HCT116 (cell line): ENCODE results near the gene CADPS. TPM values are rescaled to one million over a fixed set of nuclear protein-coding genes. Genes with fewer than 3 reads are reported as not detected.

Experiments
- ATAC-seq: fragments of 200-7000 bp; cut with Tn5 transposase; 2 replicates; pipeline ENCODE4 v1.9.1; 2020; ENCODE audit warnings: mild to moderate bottlenecking, moderate library complexity
- BruUV-seq: library from RNA; stranded (reverse); fragments of 400-500 nt; replicated peaks from 2 replicates; lab custom pipeline; 2021; lab: Mats Ljungman, UMichigan
- CTCF ChIA-PET: fragments of 300-600 bp; sonication (Branson Sonifier 250); formaldehyde crosslinking; loops from one replicate; lab custom pipeline; 2021; ENCODE audit warnings: antibody characterized with exemption; lab: Charles Lee
- POLR2A ChIA-PET: fragments of 300-600, 350-600 bp; sonication (Branson Sonifier 250); formaldehyde crosslinking; loops from one replicate; lab custom pipeline; 2021; ENCODE audit warnings: antibody characterized with exemption; lab: Charles Lee
- RAD21 ChIA-PET, 2 experiments: fragments of 300-600 bp; sonication (Branson Sonifier 250); formaldehyde crosslinking; loops; one replicate each; lab custom pipeline; 2023; ENCODE audit warnings: low total read pairs in 2 of 2; ENCODE audit not compliant: uncharacterized antibody in 2 of 2, unreplicated experiment in 2 of 2, low non-redundant PET in 1 of 2; lab: Charles Lee
- DNase-seq: peaks from one replicate; pipeline ENCODE4 v3.0.0-alpha.2; 2010; ENCODE audit warnings: low read depth, low spot score
- H2AFZ ChIP-seq: fragments of 200-600 bp; shearing (Covaris generic), sonication (generic); 2 replicates; pipeline ENCODE4 v1.6.1; 2017; ENCODE audit warnings: low read depth, mixed run types, mixed read lengths, antibody characterized with exemption, low read length; ENCODE audit not compliant: poor library complexity, severe bottlenecking
- H3K27ac ChIP-seq: 2 replicates; pipeline ENCODE4 v1.5.1; 2012; ENCODE audit warnings: low read depth, low read length
- H3K27me3 ChIP-seq: fragments of 200-600 bp; sonication (generic); 2 replicates; pipeline ENCODE4 v1.6.1; 2016; ENCODE audit warnings: mixed run types, low read length, mixed read lengths; ENCODE audit not compliant: insufficient read depth
- H3K36me3 ChIP-seq, 2 experiments: fragments of 200-500 bp in 1 of 2; fragments of 200-600 bp in 1 of 2; sonication (Bioruptor generic) in 1 of 2; sonication (generic) in 1 of 2; 2 replicates each; pipeline versions ENCODE4 v1.5.1 to v1.6.1; 2014 to 2016; ENCODE audit warnings: low read length in 2 of 2, inconsistent platforms in 1 of 2, mixed read lengths in 1 of 2, mixed run types in 1 of 2; ENCODE audit not compliant: insufficient read depth in 2 of 2, control insufficient read depth in 1 of 2
- H3K4me1 ChIP-seq, 2 experiments: fragments of 200-600 bp in 1 of 2; sonication (generic) in 1 of 2; 2 replicates each; pipeline versions ENCODE4 v1.5.1 to v1.6.1; 2012 to 2017; ENCODE audit warnings: low read length in 2 of 2, inconsistent platforms in 1 of 2, mild to moderate bottlenecking in 1 of 2, mixed read lengths in 1 of 2, mixed run types in 1 of 2, moderate library complexity in 1 of 2; ENCODE audit not compliant: insufficient read depth in 2 of 2, control insufficient read depth in 1 of 2
- H3K4me2 ChIP-seq: fragments of 200-600 bp; sonication (generic); 2 replicates; pipeline ENCODE4 v1.6.1; 2017; ENCODE audit warnings: mixed run types, low read length, mixed read lengths
- H3K4me3 ChIP-seq, 2 experiments: fragments of 200-600 bp in 1 of 2; sonication (generic) in 1 of 2; replicated peaks in 1 of 2; 2 replicates each; pipeline ENCODE4 v1.5.1; 2011 to 2016; ENCODE audit warnings: low read length in 2 of 2, control low read depth in 1 of 2, low read depth in 1 of 2, mild to moderate bottlenecking in 1 of 2, mixed read lengths in 1 of 2, mixed run types in 1 of 2
- H3K79me2 ChIP-seq: fragments of 200-600 bp; sonication (generic); 2 replicates; pipeline ENCODE4 v1.6.1; 2017; ENCODE audit warnings: mild to moderate bottlenecking, mixed run types, low read length, moderate library complexity, mixed read lengths; ENCODE audit not compliant: insufficient read depth
- H3K9ac ChIP-seq: fragments of 200-600 bp; sonication (generic); 2 replicates; pipeline ENCODE4 v1.6.1; 2016; ENCODE audit warnings: low read length, mixed read lengths
- H3K9me2 ChIP-seq: fragments of 200-600 bp; sonication (generic), shearing (Covaris generic); 2 replicates; pipeline ENCODE4 v1.6.1; 2017; ENCODE audit warnings: mixed run types, mild to moderate bottlenecking, moderate library complexity; ENCODE audit not compliant: insufficient read depth
- H3K9me3 ChIP-seq, 2 experiments: fragments of 200-500 bp in 1 of 2; fragments of 200-600 bp in 1 of 2; sonication (Bioruptor generic) in 1 of 2; sonication (generic) in 1 of 2; 2 replicates each; pipeline ENCODE4 v1.6.1; 2014 to 2017; ENCODE audit warnings: low read length in 2 of 2, mixed read lengths in 2 of 2, inconsistent platforms in 1 of 2, low read depth in 1 of 2, mild to moderate bottlenecking in 1 of 2, mixed run types in 1 of 2, moderate library complexity in 1 of 2; ENCODE audit not compliant: control insufficient read depth in 1 of 2, insufficient read depth in 1 of 2
- H4K20me1 ChIP-seq: fragments of 200-600 bp; sonication (generic), shearing (Covaris generic); 2 replicates; pipeline ENCODE4 v1.6.1; 2017; ENCODE audit warnings: mixed run types, mild to moderate bottlenecking, moderate library complexity; ENCODE audit not compliant: insufficient read depth
- CBX3 ChIP-seq: IDR thresholded peaks from 2 replicates; pipeline ENCODE4 v1.6.1; 2012; ENCODE audit warnings: low read depth
- CEBPB ChIP-seq: IDR thresholded peaks from 2 replicates; pipeline ENCODE4 v1.6.1; 2012; ENCODE audit warnings: low read depth
- ELF1 ChIP-seq: IDR thresholded peaks from 2 replicates; pipeline ENCODE4 v1.6.1; 2012; ENCODE audit warnings: low read depth, borderline replicate concordance
- RAD21 ChIP-seq: IDR thresholded peaks from 2 replicates; pipeline ENCODE4 v1.6.1; 2012; ENCODE audit warnings: low read depth, mild to moderate bottlenecking
- SRF ChIP-seq: IDR thresholded peaks from 2 replicates; pipeline ENCODE4 v1.6.1; 2012; ENCODE audit warnings: low read depth
- TCF7L2 ChIP-seq: IDR thresholded peaks from 2 replicates; pipeline ENCODE4 v1.7.0; 2011; ENCODE audit warnings: borderline replicate concordance, inconsistent platforms; ENCODE audit not compliant: insufficient read depth, insufficient read length; ENCODE audit errors: extremely low read depth
- YY1 ChIP-seq: IDR thresholded peaks from 2 replicates; pipeline ENCODE4 v1.6.1; 2011; ENCODE audit warnings: low read length, low read depth, moderate library complexity, mild to moderate bottlenecking; ENCODE audit not compliant: insufficient replicate concordance; ENCODE audit errors: extremely low read depth
- ZNF274 ChIP-seq: fragments of 200-500 bp; sonication (Bioruptor generic); IDR thresholded peaks from 2 replicates; pipeline ENCODE4 v1.6.1; 2014; ENCODE audit warnings: mild to moderate bottlenecking, low read depth, low read length, inconsistent platforms
- intact Hi-C: fragments of 100-400 bp; cut with micrococcal nuclease; formaldehyde crosslinking; loops from 2 replicates; pipeline ENCODE4 v1.10.0; 2022
- total RNA-seq: library from RNA; stranded (reverse); gene quantifications from one replicate; pipeline ENCODE4 v1.2.1, GENCODE V29; 2021; ENCODE audit not compliant: unreplicated experiment
- TF ChIP-seq, protein P1 (sequence below): IDR thresholded peaks from 2 replicates; pipeline ENCODE4 v1.6.1; 2011; ENCODE audit warnings: mild to moderate bottlenecking, low read length, moderate library complexity; ENCODE audit not compliant: insufficient replicate concordance; ENCODE audit errors: extremely low read depth
- TF ChIP-seq, protein P2 (sequence below), 3 experiments: fragments of 200-600 bp in 1 of 3; sonication (generic) in 1 of 3; IDR thresholded peaks in 2 of 3; conservative IDR thresholded peaks in 1 of 3; 2 replicates each; pipeline ENCODE4 v1.5.1; 2012 to 2017; ENCODE audit warnings: low read depth in 2 of 3, low read length in 2 of 3, antibody characterized with exemption in 1 of 3, borderline replicate concordance in 1 of 3, control low read depth in 1 of 3, mild to moderate bottlenecking in 1 of 3, mixed read lengths in 1 of 3, mixed run types in 1 of 3, moderate library complexity in 1 of 3; ENCODE audit not compliant: insufficient read depth in 1 of 3

The CADPS gene
- total RNA-seq, 1 experiment from 2014 or later = not detected

DNA sequence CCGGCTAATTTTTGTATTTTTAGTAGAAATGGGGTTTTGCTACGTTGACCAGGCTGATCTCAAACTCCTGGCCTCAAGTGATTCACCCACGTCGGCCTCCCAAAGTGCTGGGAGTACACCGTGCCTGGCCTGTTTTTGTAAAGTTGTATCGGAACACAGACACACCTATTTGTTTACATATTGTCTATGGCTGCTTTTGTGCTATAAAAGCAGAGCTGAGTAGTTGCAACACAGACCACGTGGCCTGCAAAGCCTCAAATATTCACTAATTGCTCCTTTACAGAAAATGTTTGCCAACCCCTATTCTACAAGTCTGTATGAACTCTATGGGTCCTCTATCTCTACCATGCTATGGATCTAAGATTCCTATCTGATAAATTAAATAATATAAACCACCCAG, 175.5 kb downstream of the CADPS start:
- H3K4me2 ChIP-seq = no peak overlapping the region
- no TSS peak for BruUV-seq
- peaks cover 5% of the 10 kb centered on the region; the same call in 1 of the 2 replicates for H3K27me3 ChIP-seq
- H4K20me1 ChIP-seq = no peaks in the 10 kb centered on the region
- H3K27ac ChIP-seq = no peak overlapping the region
- ATAC-seq (no peak), DNase-seq (no peak)
- H3K36me3 ChIP-seq = no peaks in the 10 kb centered on the region
- ChIA-PET POLR2A (no interaction called here), CTCF (no interaction called here), RAD21 (no interaction called here)
- no peak overlapping the region for H3K9ac ChIP-seq
- TF ChIP-seq SRF (no peak), CEBPB (no peak), TCF7L2 (no peak), CBX3 (no peak), YY1 (no peak), ELF1 (no peak), ZNF274 (no peak), RAD21 (no peak)
- TF ChIP-seq, protein P1, sequence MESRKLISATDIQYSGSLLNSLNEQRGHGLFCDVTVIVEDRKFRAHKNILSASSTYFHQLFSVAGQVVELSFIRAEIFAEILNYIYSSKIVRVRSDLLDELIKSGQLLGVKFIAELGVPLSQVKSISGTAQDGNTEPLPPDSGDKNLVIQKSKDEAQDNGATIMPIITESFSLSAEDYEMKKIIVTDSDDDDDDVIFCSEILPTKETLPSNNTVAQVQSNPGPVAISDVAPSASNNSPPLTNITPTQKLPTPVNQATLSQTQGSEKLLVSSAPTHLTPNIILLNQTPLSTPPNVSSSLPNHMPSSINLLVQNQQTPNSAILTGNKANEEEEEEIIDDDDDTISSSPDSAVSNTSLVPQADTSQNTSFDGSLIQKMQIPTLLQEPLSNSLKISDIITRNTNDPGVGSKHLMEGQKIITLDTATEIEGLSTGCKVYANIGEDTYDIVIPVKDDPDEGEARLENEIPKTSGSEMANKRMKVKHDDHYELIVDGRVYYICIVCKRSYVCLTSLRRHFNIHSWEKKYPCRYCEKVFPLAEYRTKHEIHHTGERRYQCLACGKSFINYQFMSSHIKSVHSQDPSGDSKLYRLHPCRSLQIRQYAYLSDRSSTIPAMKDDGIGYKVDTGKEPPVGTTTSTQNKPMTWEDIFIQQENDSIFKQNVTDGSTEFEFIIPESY = no peak
- TF ChIP-seq, protein P2, sequence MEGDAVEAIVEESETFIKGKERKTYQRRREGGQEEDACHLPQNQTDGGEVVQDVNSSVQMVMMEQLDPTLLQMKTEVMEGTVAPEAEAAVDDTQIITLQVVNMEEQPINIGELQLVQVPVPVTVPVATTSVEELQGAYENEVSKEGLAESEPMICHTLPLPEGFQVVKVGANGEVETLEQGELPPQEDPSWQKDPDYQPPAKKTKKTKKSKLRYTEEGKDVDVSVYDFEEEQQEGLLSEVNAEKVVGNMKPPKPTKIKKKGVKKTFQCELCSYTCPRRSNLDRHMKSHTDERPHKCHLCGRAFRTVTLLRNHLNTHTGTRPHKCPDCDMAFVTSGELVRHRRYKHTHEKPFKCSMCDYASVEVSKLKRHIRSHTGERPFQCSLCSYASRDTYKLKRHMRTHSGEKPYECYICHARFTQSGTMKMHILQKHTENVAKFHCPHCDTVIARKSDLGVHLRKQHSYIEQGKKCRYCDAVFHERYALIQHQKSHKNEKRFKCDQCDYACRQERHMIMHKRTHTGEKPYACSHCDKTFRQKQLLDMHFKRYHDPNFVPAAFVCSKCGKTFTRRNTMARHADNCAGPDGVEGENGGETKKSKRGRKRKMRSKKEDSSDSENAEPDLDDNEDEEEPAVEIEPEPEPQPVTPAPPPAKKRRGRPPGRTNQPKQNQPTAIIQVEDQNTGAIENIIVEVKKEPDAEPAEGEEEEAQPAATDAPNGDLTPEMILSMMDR (IDR thresholded peaks at IDR 0.05 in 2 of 3, conservative IDR thresholded peaks at IDR 0.05 in 1 of 3; ENCODE audit: borderline replicate concordance in 1 of 3, insufficient read depth in 1 of 3, low read depth in 2 of 3, low read length in 2 of 3) = no peak
- no peak overlapping the region for H2AFZ ChIP-seq
- H3K4me1 ChIP-seq = no peaks in the 10 kb centered on the region
- H3K79me2 ChIP-seq = no peaks in the 10 kb centered on the region
- no peak overlapping the region for H3K4me3 ChIP-seq
- no peaks in the 10 kb centered on the region for H3K9me2 ChIP-seq
- intact Hi-C loops = no loop called here
- no peaks in the 10 kb centered on the region for H3K9me3 ChIP-seq
